OCI-LY3 (cell line): ENCODE data around the gene TRIM2.
A peak's percentile ranks its signal among the peaks of the same experiment; 100 is the strongest.

ENCODE experiments used
- H2AFZ ChIP-seq: fragments of 200-600, 300-600 bp; shearing (Covaris generic); 2 replicates; pipeline ENCODE4 v1.6.0; 2014; ENCODE audit warnings: antibody characterized with exemption, low read depth, low read length
- H3K27ac ChIP-seq: fragments of 200-600, 300-600 bp; sonication (generic); 2 replicates; pipeline ENCODE4 v1.5.1; 2014; ENCODE audit warnings: mild to moderate bottlenecking, low read length, moderate library complexity, mixed read lengths
- H3K27me3 ChIP-seq: fragments of 200-600, 300-600 bp; sonication (generic); 2 replicates; pipeline ENCODE4 v1.6.1; 2014; ENCODE audit warnings: low read depth, low read length, mixed read lengths
- H3K36me3 ChIP-seq: fragments of 200-600, 300-600 bp; sonication (generic); replicated peaks from 2 replicates; pipeline ENCODE3; 2014; ENCODE audit warnings: low read depth, low read length, mixed read lengths
- H3K4me1 ChIP-seq: fragments of 300-600, 200-600 bp; sonication (generic); 2 replicates; pipeline ENCODE4 v1.6.1; 2014; ENCODE audit warnings: low read length, mixed read lengths
- H3K4me2 ChIP-seq: fragments of 200-600, 300-600 bp; sonication (generic); 2 replicates; pipeline ENCODE4 v1.6.1; 2014; ENCODE audit warnings: low read length, mixed read lengths
- H3K4me3 ChIP-seq: fragments of 300-600, 200-600 bp; sonication (generic); 2 replicates; pipeline ENCODE4 v1.5.1; 2014; ENCODE audit warnings: antibody characterized with exemption, mild to moderate bottlenecking, low read length, moderate library complexity
- H3K79me2 ChIP-seq: fragments of 300-600, 200-600 bp; shearing (Covaris generic); 2 replicates; pipeline ENCODE4 v1.6.1; 2014; ENCODE audit warnings: mild to moderate bottlenecking, low read length, mixed read lengths
- H3K9ac ChIP-seq: fragments of 300-600, 200-600 bp; shearing (Covaris generic); 2 replicates; pipeline ENCODE4 v1.6.0; 2014; ENCODE audit warnings: mild to moderate bottlenecking, low read length, moderate library complexity
- H3K9me3 ChIP-seq: fragments of 200-600, 300-600 bp; shearing (Covaris generic); 2 replicates; pipeline ENCODE4 v1.6.1; 2014; ENCODE audit warnings: low read length, mixed read lengths; ENCODE audit not compliant: insufficient read depth
- H4K20me1 ChIP-seq: fragments of 200-600, 300-600 bp; sonication (generic); 2 replicates; pipeline ENCODE4 v1.6.1; 2016; ENCODE audit warnings: low read length, mixed read lengths; ENCODE audit not compliant: insufficient read depth
- EZH2phosphoT487 ChIP-seq: fragments of 200-600 bp; shearing (Covaris generic); IDR thresholded peaks from 2 replicates; pipeline ENCODE4 v1.6.1; 2018; ENCODE audit warnings: antibody characterized with exemption, mixed run types, low read depth
- TF ChIP-seq, protein P1 (sequence below): fragments of 200-600, 300-600 bp; sonication (generic); IDR thresholded peaks from 2 replicates; pipeline ENCODE4 v1.5.1; 2014; ENCODE audit warnings: antibody characterized with exemption, low read length, low read depth

The TRIM2 gene

DNA sequence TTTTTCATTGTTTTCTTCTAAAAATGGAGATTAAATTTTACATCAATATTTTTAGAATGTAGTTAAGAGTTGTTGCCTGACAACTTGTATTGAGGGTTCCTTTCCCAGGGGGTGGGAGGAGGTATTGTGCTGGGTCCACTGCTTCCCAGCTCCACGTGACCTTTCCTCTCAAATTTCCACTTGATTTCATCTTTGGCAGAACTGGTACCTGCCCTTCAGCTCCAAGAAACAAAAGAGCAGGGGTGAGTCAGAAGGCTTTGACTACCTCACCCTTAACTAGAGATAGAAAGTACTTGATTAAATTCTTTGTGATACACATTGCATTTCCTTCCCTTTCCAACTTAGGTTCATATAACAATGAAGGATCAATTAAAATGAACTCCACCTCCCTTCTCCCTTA, 19.7 kb downstream of the TRIM2 start:
- Histone ChIP-seq H3K4me2 (peak overlapping the region; percentile 99), H3K27ac (no peak overlapping the region), H3K36me3 (peaks cover 19% of the 10 kb centered on the region), H3K9me3 (peaks cover 17% of the 10 kb centered on the region), H4K20me1 (peaks cover 45% of the 10 kb centered on the region), H3K4me1 (peaks cover 39% of the 10 kb centered on the region), H3K4me3 (peak overlapping the region; percentile 78), H3K79me2 (peaks cover 21% of the 10 kb centered on the region), H2AFZ (no peak overlapping the region), H3K27me3 (peaks cover 52% of the 10 kb centered on the region), H3K9ac (peak overlapping the region; percentile 68; the same call in 1 of the 2 replicates)
- TF ChIP-seq, protein P1, sequence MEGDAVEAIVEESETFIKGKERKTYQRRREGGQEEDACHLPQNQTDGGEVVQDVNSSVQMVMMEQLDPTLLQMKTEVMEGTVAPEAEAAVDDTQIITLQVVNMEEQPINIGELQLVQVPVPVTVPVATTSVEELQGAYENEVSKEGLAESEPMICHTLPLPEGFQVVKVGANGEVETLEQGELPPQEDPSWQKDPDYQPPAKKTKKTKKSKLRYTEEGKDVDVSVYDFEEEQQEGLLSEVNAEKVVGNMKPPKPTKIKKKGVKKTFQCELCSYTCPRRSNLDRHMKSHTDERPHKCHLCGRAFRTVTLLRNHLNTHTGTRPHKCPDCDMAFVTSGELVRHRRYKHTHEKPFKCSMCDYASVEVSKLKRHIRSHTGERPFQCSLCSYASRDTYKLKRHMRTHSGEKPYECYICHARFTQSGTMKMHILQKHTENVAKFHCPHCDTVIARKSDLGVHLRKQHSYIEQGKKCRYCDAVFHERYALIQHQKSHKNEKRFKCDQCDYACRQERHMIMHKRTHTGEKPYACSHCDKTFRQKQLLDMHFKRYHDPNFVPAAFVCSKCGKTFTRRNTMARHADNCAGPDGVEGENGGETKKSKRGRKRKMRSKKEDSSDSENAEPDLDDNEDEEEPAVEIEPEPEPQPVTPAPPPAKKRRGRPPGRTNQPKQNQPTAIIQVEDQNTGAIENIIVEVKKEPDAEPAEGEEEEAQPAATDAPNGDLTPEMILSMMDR = no peak
- TF ChIP-seq EZH2phosphoT487 = no peak

DNA sequence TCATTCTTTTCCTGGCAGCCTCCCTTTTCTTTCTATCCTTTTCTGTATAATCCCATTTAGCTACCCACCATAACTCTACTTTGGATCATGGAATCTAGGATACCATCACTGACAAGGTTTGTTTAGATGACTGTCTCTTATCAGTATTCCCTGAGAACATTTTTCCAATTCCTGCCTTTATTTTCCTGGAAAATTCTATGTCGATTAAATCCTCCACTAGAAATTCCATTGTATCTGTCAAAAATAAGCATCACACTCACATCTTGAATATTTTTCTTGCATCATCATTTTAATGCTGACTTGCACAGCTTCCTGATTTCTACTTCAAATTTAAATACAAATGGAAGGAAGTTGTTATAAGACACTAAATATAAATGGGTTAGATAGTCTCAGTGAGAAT, 20.2 kb downstream of the TRIM2 start:
- H3K36me3 ChIP-seq = peaks cover 19% of the 10 kb centered on the region
- H3K9ac ChIP-seq = no peak overlapping the region
- peaks cover 45% of the 10 kb centered on the region for H3K4me1 ChIP-seq
- H3K27me3 ChIP-seq = peaks cover 52% of the 10 kb centered on the region
- H3K79me2 ChIP-seq = peaks cover 21% of the 10 kb centered on the region
- no peak overlapping the region for H3K4me3 ChIP-seq
- peaks cover 48% of the 10 kb centered on the region for H4K20me1 ChIP-seq
- H3K4me2 ChIP-seq = no peak overlapping the region
- H2AFZ ChIP-seq = no peak overlapping the region
- peaks cover 17% of the 10 kb centered on the region for H3K9me3 ChIP-seq
- H3K27ac ChIP-seq = no peak overlapping the region
- no peak for TF ChIP-seq EZH2phosphoT487

- H3K79me2 ChIP-seq = peaks cover 30% of the 10 kb centered on the region
Observed at GRCh38 chr4:153227469-153228075, 23.3 kb downstream of the TRIM2 start.

GRCh38 chr4:153228512-153229140, 24.4 kb downstream of the TRIM2 start:
- Histone ChIP-seq H3K36me3 (peaks cover 19% of the 10 kb centered on the region), H4K20me1 (peaks cover 65% of the 10 kb centered on the region), H3K27ac (no peak overlapping the region), H3K79me2 (peaks cover 30% of the 10 kb centered on the region), H3K27me3 (peaks cover 52% of the 10 kb centered on the region), H3K9me3 (peaks cover 17% of the 10 kb centered on the region), H3K4me2 (peak overlapping the region; percentile 40), H3K9ac (no peak overlapping the region), H3K4me1 (peaks cover 26% of the 10 kb centered on the region), H2AFZ (no peak overlapping the region), H3K4me3 (peak overlapping the region; percentile 2; the same call in 1 of the 2 replicates)
- no peak for TF ChIP-seq EZH2phosphoT487
- TF ChIP-seq, protein P1 = no peak

More at GRCh38 chr4:153227469-153228075, 23.3 kb downstream of the TRIM2 start:
- peaks cover 19% of the 10 kb centered on the region for H3K36me3 ChIP-seq
- no peak overlapping the region for H3K27ac ChIP-seq
- peaks cover 17% of the 10 kb centered on the region for H3K9me3 ChIP-seq
- no peak for TF ChIP-seq EZH2phosphoT487
- TF ChIP-seq, protein P1 = no peak
- H2AFZ ChIP-seq = no peak overlapping the region
- peaks cover 57% of the 10 kb centered on the region for H4K20me1 ChIP-seq
- no peak overlapping the region for H3K4me2 ChIP-seq
- H3K4me3 ChIP-seq = no peak overlapping the region
- H3K9ac ChIP-seq = no peak overlapping the region
- H3K4me1 ChIP-seq = peaks cover 24% of the 10 kb centered on the region
- H3K27me3 ChIP-seq = peaks cover 53% of the 10 kb centered on the region
